Tibial nerve (tissue), 4 donors: ENCODE data around the gene EMP2. TPM values are rescaled to one million over a fixed set of nuclear protein-coding genes. Genes with fewer than 3 reads are reported as not detected.
A peak's percentile ranks its signal among the peaks of the same experiment; 100 is the strongest.

ENCODE experiments used
- DNase-seq, 2 donors: peaks; one replicate each; pipeline ENCODE4 v3.0.0-alpha.2; 2019; ENCODE audit warnings: low spot score in 2 of 2
- H3K27ac ChIP-seq, 4 donors: fragments of 200-600 bp; sonication (generic) in 3 of 4; one replicate each; pipeline ENCODE4 v1.5.1; 2017 to 2019; ENCODE audit warnings: mild to moderate bottlenecking in 1 of 4
- H3K27me3 ChIP-seq, 2 donors: fragments of 200-600 bp; sonication (generic) in 1 of 2; one replicate each; pipeline versions ENCODE4 v1.5.1 to v1.6.0; 2017 to 2019
- H3K36me3 ChIP-seq, 3 donors: fragments of 200-600 bp; sonication (generic); one replicate each; pipeline ENCODE4 v1.5.1; 2018 to 2019
- H3K4me1 ChIP-seq, 4 donors: fragments of 200-600 bp; sonication (generic) in 3 of 4; one replicate each; pipeline ENCODE4 v1.5.1; 2017 to 2019
- H3K4me3 ChIP-seq, 4 donors: fragments of 200-600 bp; sonication (generic) in 3 of 4; one replicate each; pipeline ENCODE4 v1.5.1; 2017 to 2019; ENCODE audit warnings: mild to moderate bottlenecking in 1 of 4, moderate library complexity in 1 of 4
- H3K9me3 ChIP-seq, 4 donors: fragments of 200-600 bp; sonication (generic) in 3 of 4; one replicate each; pipeline ENCODE4 v1.5.1; 2017 to 2019
- EP300 ChIP-seq, 2 donors: sonication (generic); formaldehyde crosslinking; IDR thresholded peaks; one replicate each; pipeline ENCODE4 v1.6.1; 2017; ENCODE audit warnings: antibody characterized with exemption in 2 of 2, mild to moderate bottlenecking in 1 of 2
- POLR2A ChIP-seq, 2 donors: fragments of 450-650 bp; IDR thresholded peaks; one replicate each; pipeline ENCODE4 v1.6.1; 2017; ENCODE audit warnings: antibody characterized with exemption in 2 of 2, mild to moderate bottlenecking in 2 of 2, moderate library complexity in 2 of 2
- WGBS, 2 donors: methylation state at CpG; one replicate each; pipeline ENCODE4 v1.1.5; 2018; 5-methylcytosine and 5-hydroxymethylcytosine counted together
- total RNA-seq, 4 donors: library from RNA; depleted of rRNA; stranded (reverse); fragments of >200 nt; gene quantifications; one replicate each; pipeline ENCODE4 v1.1.0, GENCODE V29; 2016
- TF ChIP-seq, protein P1 (sequence below), 5 experiments: fragments of 200-600 bp in 3 of 5; fragments of 450-650 bp in 2 of 5; sonication (generic) in 3 of 5; IDR thresholded peaks; one replicate each; pipeline ENCODE4 v1.5.1; 2016 to 2019; ENCODE audit warnings: antibody characterized with exemption in 5 of 5, mild to moderate bottlenecking in 3 of 5, moderate library complexity in 2 of 5

The EMP2 gene
- total RNA-seq, 4 donors from 2014 or later: 60.5 to 72.1 (median 65.5) TPM

DNA sequence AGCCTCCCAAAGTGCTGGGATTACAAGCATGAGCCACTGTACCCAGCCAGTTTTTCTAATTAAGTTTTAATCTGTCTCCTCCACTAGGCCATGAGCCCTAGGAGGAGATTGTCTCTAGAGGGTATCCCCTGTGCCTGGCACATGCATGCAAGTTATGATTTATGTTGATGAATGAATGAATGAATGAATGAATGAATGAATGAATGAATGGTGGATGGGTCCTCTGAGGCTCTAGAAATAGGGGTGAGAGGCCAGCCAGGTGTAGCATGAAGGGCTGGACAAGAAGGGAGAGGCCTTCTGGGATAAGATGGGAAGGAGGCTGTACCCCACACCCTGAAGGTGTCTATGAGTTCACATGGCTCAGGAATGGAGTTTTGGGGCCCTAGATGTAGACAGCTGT lies 48.8 kb downstream of the EMP2 start:
- H3K36me3 ChIP-seq: peaks cover 2 to 94% (median 6%) of the 10 kb centered on the region in 3 donors
- peaks cover 0 to 4% (median 0%) of the 10 kb centered on the region in 4 donors for H3K4me1 ChIP-seq
- H3K27me3 ChIP-seq: no peaks in the 10 kb centered on the region
- no peak overlapping the region for H3K4me3 ChIP-seq
- peak overlapping the region in 1 of 4 donors; percentile 6 for H3K27ac ChIP-seq
- TF ChIP-seq, protein P1, sequence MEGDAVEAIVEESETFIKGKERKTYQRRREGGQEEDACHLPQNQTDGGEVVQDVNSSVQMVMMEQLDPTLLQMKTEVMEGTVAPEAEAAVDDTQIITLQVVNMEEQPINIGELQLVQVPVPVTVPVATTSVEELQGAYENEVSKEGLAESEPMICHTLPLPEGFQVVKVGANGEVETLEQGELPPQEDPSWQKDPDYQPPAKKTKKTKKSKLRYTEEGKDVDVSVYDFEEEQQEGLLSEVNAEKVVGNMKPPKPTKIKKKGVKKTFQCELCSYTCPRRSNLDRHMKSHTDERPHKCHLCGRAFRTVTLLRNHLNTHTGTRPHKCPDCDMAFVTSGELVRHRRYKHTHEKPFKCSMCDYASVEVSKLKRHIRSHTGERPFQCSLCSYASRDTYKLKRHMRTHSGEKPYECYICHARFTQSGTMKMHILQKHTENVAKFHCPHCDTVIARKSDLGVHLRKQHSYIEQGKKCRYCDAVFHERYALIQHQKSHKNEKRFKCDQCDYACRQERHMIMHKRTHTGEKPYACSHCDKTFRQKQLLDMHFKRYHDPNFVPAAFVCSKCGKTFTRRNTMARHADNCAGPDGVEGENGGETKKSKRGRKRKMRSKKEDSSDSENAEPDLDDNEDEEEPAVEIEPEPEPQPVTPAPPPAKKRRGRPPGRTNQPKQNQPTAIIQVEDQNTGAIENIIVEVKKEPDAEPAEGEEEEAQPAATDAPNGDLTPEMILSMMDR (IDR thresholded peaks at IDR 0.05): no peak
- TF ChIP-seq EP300 (IDR thresholded peaks at IDR 0.05) (no peak), POLR2A (IDR thresholded peaks at IDR 0.05) (no peak)
- H3K9me3 ChIP-seq: no peaks in the 10 kb centered on the region
- no peak for DNase-seq

- TF ChIP-seq EP300 (IDR thresholded peaks at IDR 0.05): no peak
- TF ChIP-seq POLR2A (IDR thresholded peaks at IDR 0.05): no peak
- 72 to 80% methylated on average over 14 of the region's 14 CpGs for WGBS, 2 donors
- Histone ChIP-seq H3K27me3 (no peaks in the 10 kb centered on the region), H3K4me3 (no peak overlapping the region), H3K9me3 (no peaks in the 10 kb centered on the region), H3K4me1 (peaks cover 0 to 4% (median 0%) of the 10 kb centered on the region in 4 donors), H3K27ac (no peak overlapping the region), H3K36me3 (peaks cover 0 to 94% (median 4%) of the 10 kb centered on the region in 3 donors)
- DNase-seq: no peak
These were observed 49.7 kb downstream of the EMP2 start for GRCh38 chr16:10530685-10531084.

DNA sequence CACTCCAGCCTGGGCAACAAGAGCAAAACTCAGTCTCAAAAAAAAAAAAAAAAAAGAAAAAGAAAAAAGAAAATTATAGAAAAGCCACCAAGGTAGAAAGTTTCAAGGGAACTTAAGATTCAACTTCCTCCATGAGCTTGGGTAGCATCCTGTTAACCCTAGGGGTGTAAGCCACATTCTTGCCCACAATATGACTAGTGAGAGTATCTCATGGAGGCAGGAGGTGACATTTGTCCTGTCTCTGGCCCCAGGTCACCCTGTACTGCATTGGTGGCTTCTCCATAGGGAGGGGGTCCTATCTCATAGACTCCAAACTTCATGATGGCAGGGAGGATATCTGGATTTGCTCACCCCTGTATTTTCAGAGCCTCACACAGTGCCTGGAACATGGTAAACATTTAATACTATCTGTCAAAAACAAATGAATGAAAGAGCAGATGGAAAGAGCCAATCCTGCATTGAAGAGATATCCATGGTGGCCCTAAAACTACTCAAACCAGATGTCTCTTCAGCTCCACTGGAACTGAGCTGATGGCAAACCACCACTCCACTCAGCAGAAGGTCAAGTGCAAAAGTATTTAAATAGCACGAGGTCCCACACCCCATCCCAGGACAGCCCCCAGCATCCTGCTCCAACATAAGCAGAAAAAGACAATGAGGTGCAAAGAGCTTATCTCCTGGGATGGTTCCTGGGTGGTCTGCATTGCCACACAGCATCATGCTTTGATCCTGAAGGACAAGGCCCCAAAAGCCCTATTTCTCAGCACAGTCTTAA lies 50.3 kb downstream of the EMP2 start:
- Histone ChIP-seq H3K27ac (peak overlapping the region in 1 of 4 donors; percentile 24), H3K4me1 (peaks cover 0 to 4% (median 0%) of the 10 kb centered on the region in 4 donors), H3K9me3 (no peaks in the 10 kb centered on the region), H3K4me3 (no peak overlapping the region), H3K36me3 (peaks cover 0 to 94% (median 0%) of the 10 kb centered on the region in 3 donors), H3K27me3 (no peaks in the 10 kb centered on the region)
- TF ChIP-seq EP300 (IDR thresholded peaks at IDR 0.05) (no peak), POLR2A (IDR thresholded peaks at IDR 0.05) (no peak)
- TF ChIP-seq, protein P1 (IDR thresholded peaks at IDR 0.05): no peak
- DNase-seq: no peak
- WGBS, 2 donors: 21 to 71% methylated on average over 1 of the region's 1 CpG

GRCh38 chr16:10528635-10529034 lies 51.8 kb downstream of the EMP2 start:
- peaks cover 0 to 4% (median 0%) of the 10 kb centered on the region in 4 donors for H3K4me1 ChIP-seq
- WGBS, 2 donors: 96 to 98% methylated on average over 8 of the region's 8 CpGs
- TF ChIP-seq POLR2A (IDR thresholded peaks at IDR 0.05) (no peak), EP300 (IDR thresholded peaks at IDR 0.05) (no peak)
- TF ChIP-seq, protein P1 (IDR thresholded peaks at IDR 0.05): no peak
- DNase-seq: no peak
- peaks cover 0 to 92% (median 0%) of the 10 kb centered on the region in 3 donors for H3K36me3 ChIP-seq
- H3K27me3 ChIP-seq: no peaks in the 10 kb centered on the region
- no peak overlapping the region for H3K27ac ChIP-seq
- H3K4me3 ChIP-seq: no peak overlapping the region
- H3K9me3 ChIP-seq: no peaks in the 10 kb centered on the region

- TF ChIP-seq POLR2A (IDR thresholded peaks at IDR 0.05) (no peak), EP300 (IDR thresholded peaks at IDR 0.05) (no peak)
- TF ChIP-seq, protein P1 (IDR thresholded peaks at IDR 0.05): no peak
- no peak overlapping the region for H3K27ac ChIP-seq
- no peaks in the 10 kb centered on the region for H3K27me3 ChIP-seq
- H3K36me3 ChIP-seq: peaks cover 0 to 91% (median 0%) of the 10 kb centered on the region in 3 donors
- no peak for DNase-seq
- H3K9me3 ChIP-seq: no peaks in the 10 kb centered on the region
- H3K4me3 ChIP-seq: no peak overlapping the region
- no peaks in the 10 kb centered on the region for H3K4me1 ChIP-seq
- WGBS, 2 donors: 95 to 97% methylated on average over 7 of the region's 7 CpGs
These were observed 53.4 kb downstream of the EMP2 start for GRCh38 chr16:10526962-10527361.
